HepG2 (cell line): ENCODE data around the gene HAUS5. TPM values are rescaled to one million over a fixed set of nuclear protein-coding genes. Genes with fewer than 3 reads are reported as not detected.

ENCODE experiments used
- ATAC-seq: fragments of 200-7000 bp; cut with Tn5 transposase; 3 replicates; pipeline ENCODE4 v1.9.1; 2020; ENCODE audit warnings: mild to moderate bottlenecking, moderate library complexity
- BruUV-seq: library from RNA; stranded (reverse); fragments of 400-500 nt; replicated peaks from 2 replicates; lab custom pipeline; 2021; lab: Mats Ljungman, UMichigan
- CTCF ChIA-PET: fragments of 300-600 bp; formaldehyde crosslinking; extraction: SDS; loops from one replicate; lab custom pipeline; 2021; ENCODE audit warnings: low total read pairs, inconsistent platforms, low intra/inter-chr PET ratio; lab: Yijun Ruan, JAX
- POLR2A ChIA-PET: fragments of 350-600 bp; sonication (Branson Sonifier 250); formaldehyde crosslinking; loops from one replicate; lab custom pipeline; 2020; ENCODE audit warnings: antibody characterized with exemption, inconsistent platforms; lab: Yijun Ruan, JAX
- DNase-seq: peaks from one replicate; pipeline ENCODE4 v3.0.0-alpha.2; 2015; ENCODE audit warnings: low spot score
- FAIRE-seq: peaks from 3 replicates; lab custom pipeline; 2011; peaks lifted over from hg19 to GRCh38; lab: Jason Lieb, UNC
- H2AFZ ChIP-seq: one replicate; pipeline ENCODE4 v1.6.1; 2011; ENCODE audit warnings: low read length, inconsistent platforms
- H3K27ac ChIP-seq: fragments of 300-600 bp; 3 replicates; pipeline ENCODE4 v1.8.0; 2011; ENCODE audit warnings: mixed run types, mild to moderate bottlenecking, mixed read lengths, low read length, inconsistent platforms; ENCODE audit not compliant: insufficient read depth; ENCODE audit errors: extremely low read length
- H3K27me3 ChIP-seq, 2 experiments: fragments of 200-600 bp in 1 of 2; 2 replicates in 1 of 2; 3 replicates in 1 of 2; pipeline versions ENCODE4 v1.6.0 to v1.8.0; 2011; ENCODE audit warnings: low read length in 2 of 2, mild to moderate bottlenecking in 2 of 2, moderate library complexity in 2 of 2, inconsistent platforms in 1 of 2; ENCODE audit not compliant: insufficient read depth in 2 of 2, control insufficient read depth in 1 of 2
- H3K36me3 ChIP-seq, 2 experiments: fragments of 200-600 bp in 1 of 2; replicated peaks in 1 of 2; 2 replicates in 1 of 2; 3 replicates in 1 of 2; pipeline versions ENCODE4 v1.5.1 to v1.8.0; 2011; ENCODE audit warnings: low read length in 2 of 2, inconsistent platforms in 1 of 2; ENCODE audit not compliant: insufficient read depth in 2 of 2, control insufficient read depth in 1 of 2
- H3K4me1 ChIP-seq: 2 replicates; pipeline ENCODE4 v1.5.1; 2012; ENCODE audit warnings: low read length, inconsistent platforms; ENCODE audit not compliant: insufficient read depth
- H3K4me2 ChIP-seq: 2 replicates; pipeline ENCODE4 v1.6.0; 2011; ENCODE audit warnings: low read depth, low read length, inconsistent platforms
- H3K4me3 ChIP-seq, 3 experiments: fragments of 200-600 bp in 1 of 3; sonication (generic), shearing (Covaris generic) in 1 of 3; replicated peaks in 1 of 3; 2 replicates each; pipeline ENCODE4 v1.5.1; 2011 to 2016; ENCODE audit warnings: low read length in 3 of 3, inconsistent platforms in 2 of 3, low read depth in 2 of 3, mild to moderate bottlenecking in 2 of 3, control low read depth in 1 of 3, mixed read lengths in 1 of 3; ENCODE audit not compliant: insufficient read depth in 1 of 3
- H3K79me2 ChIP-seq: one replicate; pipeline ENCODE4 v1.6.1; 2011; ENCODE audit warnings: low read length, inconsistent platforms; ENCODE audit not compliant: insufficient read depth
- H3K9ac ChIP-seq: 2 replicates; pipeline ENCODE4 v1.6.0; 2011; ENCODE audit warnings: mild to moderate bottlenecking, low read depth, low read length, inconsistent platforms; ENCODE audit not compliant: insufficient read depth
- H3K9me3 ChIP-seq: 2 replicates; pipeline ENCODE4 v1.5.1; 2012; ENCODE audit warnings: mild to moderate bottlenecking, low read length
- H4K20me1 ChIP-seq: 2 replicates; pipeline ENCODE4 v1.6.0; 2011; ENCODE audit warnings: inconsistent platforms, mild to moderate bottlenecking, low read length, moderate library complexity; ENCODE audit not compliant: insufficient read depth
- BRCA1 ChIP-seq: sonication (generic); formaldehyde crosslinking; IDR thresholded peaks from 2 replicates; pipeline ENCODE4 v1.4.0; 2020; ENCODE audit warnings: missing genetic modification reagents
- CSRNP1 ChIP-seq: sonication (generic); formaldehyde crosslinking; IDR thresholded peaks from 2 replicates; pipeline ENCODE4 v1.8.1; 2023; ENCODE audit warnings: mild to moderate bottlenecking, missing genetic modification reagents
- ETV6 ChIP-seq: sonication (generic); formaldehyde crosslinking; conservative IDR thresholded peaks from 2 replicates; pipeline ENCODE4 v1.4.0; 2020; ENCODE audit warnings: missing genetic modification reagents
- HDAC1 ChIP-seq: sonication (generic); formaldehyde crosslinking; IDR thresholded peaks from 2 replicates; pipeline ENCODE4 v1.5.1; 2020; ENCODE audit warnings: mild to moderate bottlenecking, missing genetic modification reagents
- HNRNPH1 ChIP-seq: fragments of 200-400 bp; formaldehyde crosslinking; optimal IDR thresholded peaks from 2 replicates; pipeline ENCODE3; 2017; ENCODE audit warnings: mild to moderate bottlenecking, low read depth, low read length
- MED8 ChIP-seq: sonication (generic); formaldehyde crosslinking; IDR thresholded peaks from 2 replicates; pipeline ENCODE4 v1.8.1; 2023; ENCODE audit warnings: mild to moderate bottlenecking, missing genetic modification reagents; ENCODE audit not compliant: insufficient replicate concordance
- MYC ChIP-seq: sonication (generic); formaldehyde crosslinking; IDR thresholded peaks from 2 replicates; pipeline ENCODE4 v1.9.0; 2021; ENCODE audit warnings: missing genetic modification reagents, borderline replicate concordance
- MYNN ChIP-seq: sonication (generic); formaldehyde crosslinking; IDR thresholded peaks from 2 replicates; pipeline ENCODE4 v1.4.0; 2020; ENCODE audit warnings: mild to moderate bottlenecking, low read depth, missing genetic modification reagents
- NFE2 ChIP-seq: sonication (generic); formaldehyde crosslinking; IDR thresholded peaks from 2 replicates; pipeline ENCODE4 v1.4.0; 2020; ENCODE audit warnings: missing genetic modification reagents
- SIX1 ChIP-seq: sonication (generic); formaldehyde crosslinking; IDR thresholded peaks from 2 replicates; pipeline ENCODE4 v1.4.0; 2020; ENCODE audit warnings: missing genetic modification reagents, borderline replicate concordance
- SOX5 ChIP-seq: IDR thresholded peaks from 2 replicates; pipeline ENCODE4 v1.6.1; 2016; ENCODE audit warnings: borderline replicate concordance
- SRSF9 ChIP-seq: fragments of 200-400 bp; formaldehyde crosslinking; IDR thresholded peaks from 2 replicates; pipeline ENCODE4 v1.6.1; 2018; ENCODE audit warnings: borderline replicate concordance, mild to moderate bottlenecking, low read depth, low read length; ENCODE audit not compliant: insufficient read depth, poor library complexity, severe bottlenecking
- XBP1 ChIP-seq: sonication (generic); formaldehyde crosslinking; IDR thresholded peaks from 2 replicates; pipeline ENCODE4 v1.5.0; 2020; ENCODE audit warnings: missing genetic modification reagents
- ZBTB49 ChIP-seq: sonication (generic); formaldehyde crosslinking; IDR thresholded peaks from 2 replicates; pipeline ENCODE4 v1.4.0; 2020; ENCODE audit warnings: missing genetic modification reagents, borderline replicate concordance
- ZNF329 ChIP-seq: sonication (generic); formaldehyde crosslinking; IDR thresholded peaks from 2 replicates; pipeline ENCODE4 v1.9.0; 2021; ENCODE audit warnings: low read depth, mild to moderate bottlenecking, missing genetic modification reagents
- ZNF776 ChIP-seq: sonication (generic); formaldehyde crosslinking; IDR thresholded peaks from 2 replicates; pipeline ENCODE4 v1.4.0; 2020; ENCODE audit warnings: mild to moderate bottlenecking, missing genetic modification reagents
- ZNF792 ChIP-seq: IDR thresholded peaks from 2 replicates; pipeline ENCODE4 v1.6.1; 2016
- ZSCAN29 ChIP-seq: sonication (generic); formaldehyde crosslinking; conservative IDR thresholded peaks from 2 replicates; pipeline ENCODE4 v1.4.0; 2020; ENCODE audit warnings: mild to moderate bottlenecking, missing genetic modification reagents
- WGBS: methylation state at CpG from one replicate; pipeline ENCODE4 v1.1.6; 2017; ENCODE audit warnings: low lambda C conversion rate; 5-methylcytosine and 5-hydroxymethylcytosine counted together
- in situ Hi-C: cut with HindIII; loops from 2 replicates; pipeline ENCODE4 v1.10.0; 2017; ENCODE audit warnings: low pct_unique_long_range_greater_than_20kb; ENCODE audit not compliant: extremely low pct_ligation_motif_present
- intact Hi-C: fragments of 100-400 bp; cut with micrococcal nuclease; formaldehyde crosslinking; loops from one replicate; pipeline ENCODE4 v1.10.0; 2022; ENCODE audit not compliant: unreplicated experiment
- polyA plus RNA-seq, 8 experiments: library from polyadenylated mRNA; depleted of rRNA in 3 of 8; stranded (reverse) in 7 of 8; unstranded in 1 of 8; fragments of >200 nt; fragmentation: Illumina TruSeq in 4 of 8; extraction: Trizol in 4 of 8; gene quantifications; 2 replicates each; pipeline versions ENCODE4 v1.2.1 to v1.2.3, GENCODE V29; 2011 to 2016; ENCODE audit warnings: low read depth in 4 of 8, missing spikeins in 1 of 8, mixed read lengths in 1 of 8; ENCODE audit not compliant: insufficient read depth in 1 of 8
- total RNA-seq, 5 experiments: library from RNA; depleted of rRNA; stranded (reverse); fragments of >200 nt; fragmentation: Illumina TruSeq; extraction: Trizol; gene quantifications; 2 replicates each; pipeline ENCODE4 v1.2.3, GENCODE V29; 2016; ENCODE audit warnings: low read depth in 1 of 5
- TF ChIP-seq, protein P1 (sequence below): fragments of 450-650 bp; IDR thresholded peaks from 2 replicates; pipeline ENCODE4 v1.6.1; 2016

HAUS5 gene
- total and polyA plus RNA-seq, 2 of the 13 experiments (the other 11 are each of a cell fraction or from before 2014, with no cell fraction given) = 10.3 to 17.7 TPM

- POLR2A ChIA-PET = no interaction called here
- in situ Hi-C loops = no loop called here
These were observed 51.4 kb downstream of the HAUS5 start for GRCh38 chr19:35663981-35664380.

More at GRCh38 chr19:35663981-35664380, 51.4 kb downstream of the HAUS5 start:
- H3K9ac ChIP-seq = no peak overlapping the region
- DNase-seq = no peak
- H3K4me1 ChIP-seq = peaks cover 25% of the 10 kb centered on the region
- H3K27ac ChIP-seq = no peak overlapping the region
- WGBS = 46% methylated on average over 3 of the region's 3 CpGs
- H2AFZ ChIP-seq = no peak overlapping the region
- H3K27me3 ChIP-seq = no peaks in the 10 kb centered on the region
- no peak for FAIRE-seq
- no peak overlapping the region for H3K4me3 ChIP-seq
- TF ChIP-seq HDAC1 (no peak), BRCA1 (CRISPR knock-in tag) (no peak), SOX5 (no peak), HNRNPH1 (no peak), NFE2 (no peak), ZBTB49 (CRISPR knock-in tag) (no peak), ZNF776 (CRISPR knock-in tag) (no peak), ZNF329 (no peak), MYNN (CRISPR knock-in tag) (no peak), CSRNP1 (CRISPR knock-in tag) (no peak), ETV6 (CRISPR knock-in tag) (no peak), MED8 (CRISPR knock-in tag) (no peak), SIX1 (no peak), SRSF9 (no peak), ZNF792 (CRISPR knock-in tag) (no peak), ZSCAN29 (CRISPR knock-in tag) (no peak), MYC (CRISPR knock-in tag) (no peak), XBP1 (CRISPR knock-in tag) (no peak)
- TF ChIP-seq, protein P1, sequence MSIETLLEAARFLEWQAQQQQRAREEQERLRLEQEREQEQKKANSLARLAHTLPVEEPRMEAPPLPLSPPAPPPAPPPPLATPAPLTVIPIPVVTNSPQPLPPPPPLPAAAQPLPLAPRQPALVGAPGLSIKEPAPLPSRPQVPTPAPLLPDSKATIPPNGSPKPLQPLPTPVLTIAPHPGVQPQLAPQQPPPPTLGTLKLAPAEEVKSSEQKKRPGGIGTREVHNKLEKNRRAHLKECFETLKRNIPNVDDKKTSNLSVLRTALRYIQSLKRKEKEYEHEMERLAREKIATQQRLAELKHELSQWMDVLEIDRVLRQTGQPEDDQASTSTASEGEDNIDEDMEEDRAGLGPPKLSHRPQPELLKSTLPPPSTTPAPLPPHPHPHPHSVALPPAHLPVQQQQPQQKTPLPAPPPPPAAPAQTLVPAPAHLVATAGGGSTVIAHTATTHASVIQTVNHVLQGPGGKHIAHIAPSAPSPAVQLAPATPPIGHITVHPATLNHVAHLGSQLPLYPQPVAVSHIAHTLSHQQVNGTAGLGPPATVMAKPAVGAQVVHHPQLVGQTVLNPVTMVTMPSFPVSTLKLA = no peak
- H4K20me1 ChIP-seq = no peaks in the 10 kb centered on the region
- no peaks in the 10 kb centered on the region for H3K79me2 ChIP-seq
- intact Hi-C loops = no loop called here
- no peak for ATAC-seq
- CTCF ChIA-PET = no interaction called here
- BruUV-seq = no TSS peak
- no peaks in the 10 kb centered on the region for H3K36me3 ChIP-seq
- H3K9me3 ChIP-seq = no peaks in the 10 kb centered on the region
- H3K4me2 ChIP-seq = no peak overlapping the region
